HG03066 (cell line): ENCODE results near the gene IL1RAPL2.
"Not testable (repeated sequence)": the region's sequence is repeated elsewhere in the genome, so short reads cannot be mapped to it uniquely, and the experiment has no call there.

Experiments
- ATAC-seq: cut with Tn5 transposase; IDR thresholded peaks from one replicate; pipeline ENCODE4 v1.9.1; 2021; ENCODE audit warnings: low read depth; ENCODE audit not compliant: unreplicated experiment

Gene IL1RAPL2

GRCh38 chrX:104842646-104843045 is 276.6 kb downstream of the IL1RAPL2 start:
- ATAC-seq, result no peak

DNA sequence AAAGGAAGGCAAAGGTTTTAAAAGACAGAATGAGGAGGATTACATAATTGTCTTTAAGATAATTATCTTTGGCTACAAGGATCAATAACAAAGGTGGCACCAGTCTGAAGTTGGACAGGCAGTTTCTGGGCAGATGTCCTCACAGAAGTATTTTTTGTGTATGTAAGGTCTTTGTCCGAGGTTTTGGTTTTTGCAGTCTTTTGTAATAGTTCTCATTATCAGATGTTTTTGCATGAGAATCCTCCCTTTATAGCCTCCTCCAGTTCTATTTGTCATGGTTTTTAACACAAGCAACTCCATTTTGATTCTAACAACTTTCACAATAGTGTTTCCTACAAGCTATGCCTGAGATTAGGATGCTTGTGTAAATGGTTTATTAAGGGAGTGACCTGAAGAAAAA is 286.2 kb downstream of the IL1RAPL2 start:
- ATAC-seq, result no peak

GRCh38 chrX:104854188-104854587 is 288.2 kb downstream of the IL1RAPL2 start:
- ATAC-seq, result no peak

DNA sequence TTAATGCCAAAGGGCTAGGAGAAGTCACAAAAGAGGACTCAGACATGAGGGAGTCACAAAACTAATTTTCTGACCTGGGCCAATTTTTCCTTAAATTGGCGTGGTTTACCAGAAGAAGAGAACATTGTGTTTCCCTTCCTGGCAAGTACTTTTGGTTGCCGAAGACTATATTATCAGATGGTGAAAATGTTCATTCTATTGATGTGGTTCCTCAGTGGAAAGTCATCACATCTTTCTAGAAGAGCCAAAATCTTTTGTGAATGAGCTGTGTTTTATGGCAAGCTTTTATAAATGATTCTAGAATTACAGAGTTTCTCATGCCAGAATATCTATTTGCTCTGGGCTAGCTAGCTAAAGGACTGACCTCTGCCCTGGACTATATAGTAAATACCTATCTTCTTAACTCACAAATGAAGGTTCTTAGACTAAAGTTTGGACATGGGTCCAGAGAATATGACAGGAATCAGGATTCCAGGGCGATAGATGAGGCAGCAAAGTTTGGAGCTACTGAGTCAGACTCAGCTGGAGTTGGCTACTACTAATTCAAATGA is 288.9 kb downstream of the IL1RAPL2 start:
- no peak for ATAC-seq

- no peak for ATAC-seq
Observed at GRCh38 chrX:104863466-104863865, 297.5 kb downstream of the IL1RAPL2 start.

GRCh38 chrX:104864296-104864695 is 298.3 kb downstream of the IL1RAPL2 start:
- ATAC-seq, result no peak

GRCh38 chrX:104877504-104877903 is 311.5 kb downstream of the IL1RAPL2 start:
- ATAC-seq, result no peak

GRCh38 chrX:104902070-104902469 is 336.1 kb downstream of the IL1RAPL2 start:
- no peak for ATAC-seq

GRCh38 chrX:104909694-104910093 is 343.7 kb downstream of the IL1RAPL2 start:
- ATAC-seq, result not testable (repeated sequence)

DNA sequence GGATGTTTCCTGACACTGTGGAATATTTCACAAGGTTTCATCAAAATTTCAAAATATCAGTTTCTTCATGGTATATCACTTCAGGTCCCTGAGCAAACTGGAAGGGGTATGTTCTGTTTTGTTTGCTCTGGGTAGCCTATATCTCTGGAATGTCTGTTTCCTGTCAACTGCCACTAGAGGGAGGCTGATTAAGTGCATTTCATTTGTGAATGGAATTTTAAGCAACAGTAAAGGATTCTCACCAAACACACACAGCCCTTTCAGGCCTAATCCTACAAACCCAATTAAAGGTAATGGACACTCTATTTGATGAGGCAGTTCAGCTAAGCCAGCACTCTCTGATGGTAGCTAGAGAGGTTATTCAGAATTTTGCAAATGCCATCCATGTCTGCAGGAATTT is 347.3 kb downstream of the IL1RAPL2 start:
- ATAC-seq, result no peak

- not testable (repeated sequence) for ATAC-seq
Observed at GRCh38 chrX:104914686-104915085, 348.7 kb downstream of the IL1RAPL2 start.

GRCh38 chrX:104918122-104918521 is 352.1 kb downstream of the IL1RAPL2 start:
- no peak for ATAC-seq

DNA sequence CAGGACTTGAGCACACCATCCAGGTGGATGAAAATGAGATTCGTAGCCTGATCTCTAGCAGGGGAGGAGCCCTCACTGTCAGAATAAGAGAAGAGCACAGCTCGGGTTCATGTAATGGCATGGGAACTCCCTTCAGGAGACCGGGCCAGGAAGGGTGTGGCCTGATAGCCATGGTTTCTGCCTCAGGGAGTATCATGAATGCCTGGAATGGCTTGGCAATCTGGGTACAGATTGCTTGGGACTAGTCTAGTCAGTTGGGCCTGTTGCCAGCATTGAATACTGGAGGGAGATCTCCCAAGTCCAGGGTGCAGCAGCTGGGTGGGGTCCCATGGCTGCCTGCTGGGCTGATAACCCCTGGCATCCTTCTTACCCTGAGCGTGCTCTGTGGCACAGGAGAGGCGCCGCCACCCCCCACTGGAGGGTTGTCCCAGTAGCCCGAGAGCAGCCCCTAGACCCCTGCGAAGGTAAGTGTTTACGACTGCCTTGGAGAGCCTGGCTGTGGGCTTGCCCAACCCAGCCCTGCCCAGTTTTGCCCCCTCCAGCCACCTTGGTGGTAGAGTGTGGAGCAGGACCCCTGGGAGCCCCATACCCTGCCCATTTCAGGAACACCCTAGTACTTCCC is 355.7 kb downstream of the IL1RAPL2 start:
- ATAC-seq, result no peak

DNA sequence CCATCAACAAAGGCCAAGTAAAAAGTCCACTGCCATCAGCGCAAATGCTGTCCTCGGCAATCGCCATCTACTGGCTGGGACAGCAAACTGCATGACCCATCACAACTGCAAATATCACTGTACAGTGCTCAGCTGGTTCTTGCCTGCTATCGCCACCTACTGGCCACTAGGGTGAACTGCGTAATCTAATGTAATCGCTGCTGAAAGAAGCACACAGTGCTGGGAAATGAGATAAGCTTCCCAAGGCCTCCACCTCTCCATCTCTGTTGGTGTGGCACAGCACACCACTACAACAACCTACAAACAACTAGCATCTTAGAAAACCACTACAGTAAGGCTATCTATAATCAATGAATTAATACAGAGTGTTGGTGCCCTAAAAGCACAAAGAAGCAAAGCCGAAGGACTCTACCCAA is 356.2 kb downstream of the IL1RAPL2 start:
- peak; percentile 93 for ATAC-seq

DNA sequence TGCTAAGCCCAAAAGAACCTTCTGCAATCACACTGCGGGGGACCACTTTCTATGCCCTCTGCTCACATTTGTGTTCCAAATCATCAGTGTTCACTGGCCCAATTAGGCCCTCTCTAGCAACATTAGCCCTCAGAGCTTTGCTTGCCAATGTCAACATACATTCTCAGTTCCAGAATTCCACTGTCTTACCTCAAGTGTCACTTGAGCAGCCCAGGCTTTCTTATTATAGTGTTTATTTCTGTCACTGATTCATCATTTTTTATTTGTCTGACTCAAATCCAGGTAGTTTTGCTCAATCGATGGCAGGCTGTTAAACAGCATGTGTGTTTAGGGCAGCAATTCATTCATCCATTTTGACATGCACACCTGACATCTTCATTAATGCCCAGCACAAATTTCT is 363.3 kb downstream of the IL1RAPL2 start:
- no peak for ATAC-seq

DNA sequence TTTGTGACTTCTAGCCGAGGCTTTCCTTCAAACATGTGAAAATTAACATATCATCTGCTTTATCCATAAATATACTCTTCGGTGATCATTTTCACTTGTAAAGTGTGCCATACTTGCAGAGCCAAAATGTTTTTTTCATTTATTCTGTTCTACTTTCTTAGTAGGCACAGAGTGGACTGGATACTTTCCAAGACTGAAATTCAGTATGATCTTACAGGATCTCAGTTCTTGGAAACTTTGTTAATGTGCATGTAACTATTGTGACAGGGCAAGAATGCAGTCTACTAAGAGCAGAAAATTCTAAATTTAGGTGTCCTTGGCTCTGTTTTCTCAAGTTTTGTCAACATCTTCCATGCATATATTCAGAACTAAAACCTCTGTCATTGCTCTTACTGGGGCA is 369.6 kb downstream of the IL1RAPL2 start:
- ATAC-seq, result no peak

DNA sequence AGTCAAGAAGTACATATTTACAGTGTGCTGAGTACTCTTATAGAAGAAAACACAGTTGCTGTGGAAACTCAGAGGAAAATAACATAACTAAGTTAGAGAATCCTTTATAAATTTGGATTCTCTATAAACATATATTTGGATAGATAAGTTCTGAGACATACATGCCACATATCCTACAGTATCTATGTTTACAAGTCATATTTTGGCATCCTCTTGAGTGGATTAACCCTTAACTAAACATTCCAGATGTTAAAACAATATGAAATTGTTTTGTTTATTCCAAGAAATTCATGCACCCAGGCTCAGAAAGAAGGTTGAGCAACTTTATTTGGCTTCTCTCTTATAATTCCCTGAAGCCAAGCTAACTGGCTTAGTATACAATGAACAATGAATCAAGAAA is 387.3 kb downstream of the IL1RAPL2 start:
- no peak for ATAC-seq

GRCh38 chrX:104961926-104962325 is 395.9 kb downstream of the IL1RAPL2 start:
- ATAC-seq, result no peak

DNA sequence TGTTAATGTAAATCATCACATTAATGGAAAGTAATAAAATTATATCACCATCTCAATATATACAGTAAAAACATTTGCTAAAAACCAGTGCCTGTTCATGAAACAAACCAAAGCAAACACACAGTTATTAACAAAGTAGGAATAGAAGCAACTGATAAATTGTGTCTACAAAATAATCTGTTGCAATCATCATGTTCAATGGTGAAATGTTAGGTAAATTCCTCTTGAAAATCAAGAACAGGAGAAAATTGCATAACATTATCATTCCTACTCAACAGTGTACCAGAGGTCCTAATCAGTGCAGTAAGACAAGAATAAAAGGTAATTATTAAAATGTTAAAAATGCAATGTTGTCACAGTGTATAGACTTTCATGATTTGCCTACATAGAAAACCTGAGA is 402.2 kb downstream of the IL1RAPL2 start:
- no peak for ATAC-seq

GRCh38 chrX:104972737-104973136 is 406.7 kb downstream of the IL1RAPL2 start:
- ATAC-seq, result no peak

- ATAC-seq, result no peak
Observed at GRCh38 chrX:104987063-104987462, 421.1 kb downstream of the IL1RAPL2 start.

GRCh38 chrX:104988038-104988437 is 422.0 kb downstream of the IL1RAPL2 start:
- no peak for ATAC-seq

DNA sequence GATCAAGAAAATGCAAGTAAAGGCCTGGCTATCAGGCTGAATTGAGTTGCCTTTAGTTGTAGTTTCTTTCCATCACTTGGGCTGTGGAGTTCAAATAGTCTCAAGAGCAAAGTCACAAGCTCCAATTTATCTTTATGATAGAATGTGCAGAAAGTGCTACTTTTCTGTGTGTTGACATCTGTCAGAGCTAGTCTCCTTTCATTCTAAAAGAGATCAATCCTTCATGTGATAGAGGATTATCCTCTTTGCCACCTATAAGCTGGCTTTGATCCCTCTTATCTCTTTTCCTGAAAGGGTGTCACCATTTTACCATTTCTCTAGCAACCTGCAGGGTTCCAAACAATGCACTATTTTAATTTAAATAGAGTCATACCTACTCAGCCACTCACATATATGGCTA is 429.5 kb downstream of the IL1RAPL2 start:
- no peak for ATAC-seq
